RWPE2 (cell line): ENCODE results near the gene RABGAP1L.

Experiments used
- ATAC-seq: fragments of 200-7000 bp; cut with Tn5 transposase; 3 replicates; pipeline ENCODE4 v1.9.1; 2021; ENCODE audit warnings: low read depth
- DNase-seq: peaks from one replicate; pipeline ENCODE4 v3.0.0-alpha.2; 2020; ENCODE audit warnings: low spot score
- H3K27ac ChIP-seq: fragments of 450-650 bp; 2 replicates; pipeline ENCODE4 v1.5.1; 2017; ENCODE audit warnings: mild to moderate bottlenecking; ENCODE audit not compliant: poor library complexity, severe bottlenecking
- H3K27me3 ChIP-seq: fragments of 250-450 bp; sonication (Bioruptor Pico); 2 replicates; pipeline ENCODE4 v1.5.1; 2021; ENCODE audit warnings: mild to moderate bottlenecking, moderate library complexity; ENCODE audit not compliant: insufficient read depth, poor library complexity, severe bottlenecking
- H3K36me3 ChIP-seq: fragments of 250-450 bp; sonication (Bioruptor Pico); 2 replicates; pipeline ENCODE4 v1.5.1; 2020; ENCODE audit warnings: low read depth, mild to moderate bottlenecking, moderate library complexity
- H3K4me1 ChIP-seq: fragments of 250-450 bp; sonication (Bioruptor Pico); 2 replicates; pipeline ENCODE4 v1.5.1; 2021; ENCODE audit warnings: mild to moderate bottlenecking, moderate library complexity; ENCODE audit not compliant: insufficient read depth, poor library complexity, severe bottlenecking
- H3K4me3 ChIP-seq: fragments of 250-450 bp; sonication (Bioruptor Pico); 2 replicates; pipeline ENCODE4 v1.5.1; 2021; ENCODE audit warnings: mild to moderate bottlenecking, moderate library complexity; ENCODE audit not compliant: severe bottlenecking
- H3K9me3 ChIP-seq: fragments of 250-450 bp; sonication (Bioruptor Pico); 2 replicates; pipeline ENCODE4 v1.5.1; 2021; ENCODE audit warnings: mild to moderate bottlenecking, moderate library complexity; ENCODE audit not compliant: severe bottlenecking
- CTCF ChIP-seq: fragments of 450-650 bp; IDR thresholded peaks from one replicate; pipeline ENCODE4 v1.5.1; 2017; ENCODE audit warnings: mild to moderate bottlenecking, moderate library complexity; ENCODE audit not compliant: poor library complexity, severe bottlenecking

RABGAP1L gene

GRCh38 chr1:174923820-174924219 lies 764.5 kb downstream of the RABGAP1L start:
- no peak for ATAC-seq
- no peak for TF ChIP-seq CTCF
- no peak overlapping the region for H3K27ac ChIP-seq
- H3K27me3 ChIP-seq: no peaks in the 10 kb centered on the region
- no peak overlapping the region for H3K4me3 ChIP-seq
- no peak for DNase-seq
- no peaks in the 10 kb centered on the region for H3K9me3 ChIP-seq
- H3K36me3 ChIP-seq: no peaks in the 10 kb centered on the region
- no peaks in the 10 kb centered on the region for H3K4me1 ChIP-seq

GRCh38 chr1:174928541-174928940 lies 769.2 kb downstream of the RABGAP1L start:
- DNase-seq (no peak), ATAC-seq (no peak)
- no peaks in the 10 kb centered on the region for H3K36me3 ChIP-seq
- no peaks in the 10 kb centered on the region for H3K27me3 ChIP-seq
- no peak for TF ChIP-seq CTCF
- H3K27ac ChIP-seq: no peak overlapping the region
- H3K9me3 ChIP-seq: no peaks in the 10 kb centered on the region
- H3K4me3 ChIP-seq: no peak overlapping the region
- no peaks in the 10 kb centered on the region for H3K4me1 ChIP-seq

GRCh38 chr1:174931214-174931613 lies 771.9 kb downstream of the RABGAP1L start:
- no peak overlapping the region for H3K27ac ChIP-seq
- no peak for TF ChIP-seq CTCF
- no peaks in the 10 kb centered on the region for H3K4me1 ChIP-seq
- no peaks in the 10 kb centered on the region for H3K9me3 ChIP-seq
- H3K27me3 ChIP-seq: no peaks in the 10 kb centered on the region
- H3K4me3 ChIP-seq: no peak overlapping the region
- DNase-seq (no peak), ATAC-seq (no peak)
- H3K36me3 ChIP-seq: no peaks in the 10 kb centered on the region

GRCh38 chr1:174932587-174932986 lies 773.3 kb downstream of the RABGAP1L start:
- no peak overlapping the region for H3K27ac ChIP-seq
- H3K36me3 ChIP-seq: no peaks in the 10 kb centered on the region
- no peak for DNase-seq
- no peak overlapping the region for H3K4me3 ChIP-seq
- no peaks in the 10 kb centered on the region for H3K4me1 ChIP-seq
- ATAC-seq: no peak
- H3K9me3 ChIP-seq: no peaks in the 10 kb centered on the region
- no peaks in the 10 kb centered on the region for H3K27me3 ChIP-seq
- TF ChIP-seq CTCF: no peak

GRCh38 chr1:174935961-174936727 lies 776.8 kb downstream of the RABGAP1L start:
- Histone ChIP-seq H3K36me3 (no peaks in the 10 kb centered on the region), H3K4me1 (no peaks in the 10 kb centered on the region), H3K4me3 (no peak overlapping the region), H3K27ac (no peak overlapping the region), H3K9me3 (no peaks in the 10 kb centered on the region), H3K27me3 (no peaks in the 10 kb centered on the region)
- DNase-seq (no peak), ATAC-seq (no peak)
- no peak for TF ChIP-seq CTCF
